ENCODE data around the gene SPNS3. TPM values are rescaled to one million over a fixed set of nuclear protein-coding genes. Genes with fewer than 3 reads are reported as not detected.

The SPNS3 gene
- total RNA-seq, 1 donor from 2014 or later = 0.47 TPM

DNA sequence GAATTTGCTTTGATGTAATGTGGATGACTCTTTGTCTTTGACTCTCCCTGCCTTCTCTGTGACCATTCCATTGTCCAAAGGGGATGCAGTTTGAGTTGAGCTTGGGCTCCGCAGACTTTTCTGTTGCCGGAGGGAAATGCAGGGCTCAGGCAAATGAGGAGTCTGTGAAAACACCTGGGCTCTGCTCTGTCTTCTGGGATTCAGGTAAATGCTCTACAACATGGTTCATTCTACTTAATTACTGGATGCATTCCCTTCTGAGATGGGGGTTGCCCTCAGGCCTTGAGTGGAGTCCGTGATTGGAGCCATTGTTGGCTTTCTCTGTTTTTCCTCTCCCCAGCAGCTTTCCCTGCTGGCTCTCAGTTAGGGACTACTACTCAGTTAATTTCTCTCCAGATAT lies 38.5 kb downstream of the SPNS3 start:
- DNase-seq = no peak

DNA sequence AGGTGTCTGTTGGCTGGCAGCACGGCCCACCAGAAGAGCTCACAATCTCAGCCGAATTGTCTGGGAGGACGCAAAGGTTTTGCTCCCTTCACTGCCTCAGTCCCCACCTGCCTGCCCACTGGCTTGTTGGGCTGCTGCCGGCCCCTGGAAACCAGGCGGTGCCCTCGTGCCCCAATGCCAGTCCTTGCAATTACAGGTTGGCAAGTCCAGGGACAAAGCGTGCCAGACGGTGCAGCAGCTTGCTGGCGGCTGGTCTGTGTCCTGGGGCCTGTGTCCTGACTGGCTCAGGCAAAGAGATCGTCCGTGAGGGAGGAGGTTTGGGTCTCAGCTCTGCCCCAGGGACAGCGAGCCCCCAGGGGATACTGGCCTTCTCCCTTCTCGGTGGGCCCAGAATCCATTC lies 40.4 kb downstream of the SPNS3 start:
- DNase-seq = no peak

DNA sequence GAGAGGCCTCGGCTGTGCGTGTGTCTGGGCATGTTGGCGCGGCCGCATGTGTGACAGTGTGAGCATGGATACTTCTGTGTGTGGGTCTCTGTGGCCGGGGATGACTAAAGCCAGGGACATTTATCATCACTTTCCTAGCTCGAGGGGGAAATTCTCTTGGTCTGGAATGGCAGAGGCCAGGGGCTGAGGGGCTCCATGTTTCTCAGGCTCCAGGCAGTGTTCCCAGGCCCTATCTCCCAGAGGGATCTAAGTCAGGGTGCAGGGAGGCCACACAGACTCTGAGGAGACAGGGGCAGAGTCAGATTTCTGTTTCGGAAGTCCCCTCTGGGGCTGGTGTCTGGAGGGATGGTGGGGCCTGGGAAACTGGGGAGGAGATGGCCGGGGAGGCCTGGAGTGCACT lies 41.3 kb downstream of the SPNS3 start:
- DNase-seq = no peak

DNA sequence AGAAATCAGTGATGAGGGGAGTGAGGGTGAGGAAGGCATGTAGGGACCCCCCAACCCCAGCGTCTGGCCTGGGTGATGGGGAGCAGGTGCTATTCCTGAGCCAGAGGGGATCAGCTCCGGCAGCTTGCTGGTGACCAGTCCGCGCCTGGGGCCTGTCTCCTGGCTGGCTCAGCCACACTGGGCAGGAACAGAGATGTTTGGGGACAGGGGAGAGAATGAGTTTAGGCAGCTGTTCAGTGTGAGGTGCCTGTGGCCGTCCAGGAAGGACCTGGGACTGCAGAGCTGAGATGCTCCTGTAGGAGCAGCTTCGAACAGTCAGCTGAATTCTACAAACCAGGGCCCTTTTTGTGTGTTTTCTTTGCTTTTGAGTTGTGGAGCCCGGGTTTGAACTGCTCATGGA lies 41.7 kb downstream of the SPNS3 start:
- DNase-seq = no peak

DNA sequence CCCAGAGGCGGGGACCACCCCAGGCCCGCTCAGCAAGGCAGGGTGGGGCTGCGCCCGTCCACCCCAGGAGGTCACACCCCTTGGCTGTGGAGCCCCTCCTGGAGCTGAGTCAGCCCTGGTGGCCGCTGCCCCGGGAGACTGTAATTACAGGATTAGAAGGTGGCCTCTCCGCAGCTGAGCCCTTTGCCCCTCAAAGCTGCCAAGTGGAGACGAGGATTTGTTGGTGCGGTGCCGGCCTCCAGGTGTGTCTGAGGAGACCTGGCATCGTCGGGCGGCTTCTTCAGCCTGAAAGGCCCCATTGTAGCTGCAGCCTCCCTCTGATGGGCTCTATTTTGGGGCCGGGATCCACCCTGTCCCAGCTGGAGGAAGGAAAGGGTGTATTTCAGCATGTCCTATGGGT lies 42.3 kb downstream of the SPNS3 start:
- DNase-seq = no peak

DNA sequence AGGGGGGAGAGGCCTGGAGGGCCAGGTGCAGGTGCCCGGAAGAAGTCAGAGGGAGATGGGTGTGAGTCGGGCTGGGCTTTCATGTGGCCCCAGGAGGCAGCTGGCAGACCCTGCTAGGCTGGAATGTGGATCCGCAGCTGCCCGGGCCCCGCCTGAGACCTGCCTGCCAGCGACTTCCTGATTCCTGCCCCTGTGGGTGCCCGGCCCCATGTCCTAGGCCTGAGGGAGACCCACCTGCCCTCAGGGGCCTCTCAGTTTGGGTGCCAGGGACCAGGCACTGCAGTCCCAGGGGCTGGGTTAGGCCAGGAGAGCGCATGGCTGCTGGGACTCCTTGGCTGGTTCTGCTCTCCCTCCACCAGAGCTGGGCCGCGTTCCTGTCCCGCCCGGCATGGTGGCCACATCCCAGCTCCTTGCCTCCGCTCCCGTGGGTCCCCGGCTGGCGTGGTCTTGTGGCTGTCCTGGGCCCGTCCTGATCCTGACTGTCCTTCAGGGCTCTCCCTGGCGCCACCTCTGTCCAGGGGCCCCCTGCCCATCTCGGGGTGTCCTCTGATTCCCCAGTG lies 42.9 kb downstream of the SPNS3 start:
- DNase-seq = no peak

DNA sequence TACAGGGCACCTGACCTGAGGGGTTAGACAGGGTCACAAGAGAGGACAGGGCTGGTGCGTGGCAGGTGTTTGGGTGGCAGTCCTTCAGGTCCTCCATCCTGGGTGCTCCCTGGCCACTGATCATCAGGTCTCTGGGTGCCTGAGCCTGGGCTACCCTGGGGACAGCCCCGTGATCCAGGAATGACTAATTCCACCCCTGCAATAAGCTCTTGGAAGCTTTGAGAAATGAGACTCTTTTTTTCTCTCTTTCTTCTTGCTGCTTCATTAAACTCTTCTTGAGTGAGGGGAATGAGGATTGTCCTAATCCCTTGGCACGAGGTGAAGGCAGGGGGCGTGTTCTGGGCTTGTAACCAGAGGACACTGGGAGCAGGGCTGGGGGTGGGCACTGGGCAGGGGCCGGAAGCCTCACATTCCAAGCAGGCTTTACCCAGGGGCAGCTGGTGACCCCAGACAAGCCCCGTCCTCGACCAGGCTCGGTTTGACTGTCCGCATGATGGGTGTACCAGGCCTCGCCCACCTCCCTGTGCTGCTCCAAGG lies 43.6 kb downstream of the SPNS3 start:
- no peak for DNase-seq

DNA sequence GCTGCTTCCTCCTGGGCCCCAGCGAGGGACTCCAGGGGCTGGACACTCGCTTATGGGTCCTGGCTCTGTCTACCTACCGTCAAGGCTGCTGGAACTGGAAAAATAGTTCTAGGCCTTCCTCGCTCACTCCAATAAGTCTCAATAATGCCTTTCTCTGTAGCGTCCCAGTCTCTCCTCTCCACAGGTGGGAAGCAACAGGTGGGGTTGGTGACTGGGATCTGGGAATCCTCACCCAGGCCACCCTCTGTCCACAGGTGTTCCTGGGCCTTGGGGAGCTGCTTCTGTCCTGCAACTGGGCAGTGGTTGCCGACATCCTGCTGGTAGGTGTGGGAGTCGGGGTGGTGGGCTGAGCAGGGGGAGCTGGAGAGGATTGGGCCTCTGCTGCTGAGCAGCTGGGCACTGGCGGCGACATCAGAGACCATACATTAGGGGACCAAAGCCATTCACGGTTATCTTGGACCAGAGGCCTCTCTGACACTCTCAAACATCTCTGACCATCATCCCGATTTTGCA lies 44.6 kb downstream of the SPNS3 start:
- no peak for DNase-seq

DNA sequence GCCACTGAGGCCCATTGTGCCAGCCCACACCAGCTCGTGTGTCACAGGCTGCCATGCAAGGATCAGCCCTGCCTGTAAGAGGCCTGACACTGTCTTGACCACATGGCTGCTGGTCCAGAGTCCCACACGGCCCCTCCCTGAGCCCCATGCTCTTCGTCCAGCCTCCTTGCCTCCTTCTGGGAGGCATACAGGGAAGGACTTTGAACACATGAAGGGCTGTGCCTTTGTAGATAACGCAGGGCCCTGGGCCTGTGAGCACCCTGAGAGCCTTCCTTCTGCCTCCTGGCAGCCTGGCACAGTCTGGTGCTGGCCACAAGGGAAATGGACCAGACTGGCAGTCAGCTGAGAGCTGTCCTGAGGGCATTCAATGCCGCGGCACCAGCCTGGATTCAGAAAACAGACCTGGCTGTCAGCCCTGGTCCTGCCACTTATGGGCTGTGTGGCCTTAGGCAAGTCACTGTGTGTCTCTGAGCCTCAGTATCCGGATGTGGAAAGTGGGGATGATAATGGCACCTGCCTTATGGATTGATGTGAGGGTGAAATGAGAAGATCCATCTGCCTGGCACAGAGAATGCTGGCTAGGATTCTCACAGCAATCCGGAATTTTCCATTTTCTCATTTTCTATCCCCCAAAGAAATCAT lies 45.7 kb downstream of the SPNS3 start:
- no peak for DNase-seq

DNA sequence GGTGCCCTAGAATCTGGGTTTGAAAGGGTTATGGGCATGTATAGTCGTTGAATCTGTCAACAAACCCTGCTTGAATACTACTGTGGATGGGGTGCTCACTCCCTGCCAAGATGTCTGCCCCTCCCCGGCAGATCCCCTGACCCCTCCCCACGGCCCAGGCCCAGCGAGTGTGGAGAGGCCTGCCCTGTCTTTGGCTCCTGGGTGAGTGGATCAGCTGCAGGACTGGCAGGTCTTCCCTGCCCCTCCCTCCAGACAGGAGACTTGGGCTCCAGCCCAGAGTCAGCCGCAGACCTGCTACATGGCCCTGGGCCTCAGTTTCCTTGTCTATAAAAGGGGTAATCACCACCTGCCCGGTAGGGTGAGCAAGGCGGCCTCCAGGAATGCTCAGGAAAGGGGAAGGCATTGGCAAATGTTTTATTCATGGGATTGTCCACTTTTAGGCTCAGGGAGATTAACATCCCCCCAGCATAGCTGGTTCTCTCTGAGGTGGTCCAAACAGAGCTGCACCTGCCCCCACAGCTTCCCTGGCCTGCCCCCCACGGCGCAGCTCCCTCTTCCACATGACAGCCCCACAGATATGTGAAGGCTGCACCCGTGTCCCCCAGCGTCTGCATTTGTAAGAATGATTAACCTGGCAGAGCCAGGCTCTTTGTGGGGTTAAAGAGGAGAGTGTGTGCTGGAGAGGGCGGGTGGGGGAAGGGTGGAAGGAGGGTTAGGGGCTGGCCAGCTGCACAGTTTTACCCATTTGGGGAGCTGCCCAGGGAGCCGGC lies 46.4 kb downstream of the SPNS3 start:
- DNase-seq = no peak

DNA sequence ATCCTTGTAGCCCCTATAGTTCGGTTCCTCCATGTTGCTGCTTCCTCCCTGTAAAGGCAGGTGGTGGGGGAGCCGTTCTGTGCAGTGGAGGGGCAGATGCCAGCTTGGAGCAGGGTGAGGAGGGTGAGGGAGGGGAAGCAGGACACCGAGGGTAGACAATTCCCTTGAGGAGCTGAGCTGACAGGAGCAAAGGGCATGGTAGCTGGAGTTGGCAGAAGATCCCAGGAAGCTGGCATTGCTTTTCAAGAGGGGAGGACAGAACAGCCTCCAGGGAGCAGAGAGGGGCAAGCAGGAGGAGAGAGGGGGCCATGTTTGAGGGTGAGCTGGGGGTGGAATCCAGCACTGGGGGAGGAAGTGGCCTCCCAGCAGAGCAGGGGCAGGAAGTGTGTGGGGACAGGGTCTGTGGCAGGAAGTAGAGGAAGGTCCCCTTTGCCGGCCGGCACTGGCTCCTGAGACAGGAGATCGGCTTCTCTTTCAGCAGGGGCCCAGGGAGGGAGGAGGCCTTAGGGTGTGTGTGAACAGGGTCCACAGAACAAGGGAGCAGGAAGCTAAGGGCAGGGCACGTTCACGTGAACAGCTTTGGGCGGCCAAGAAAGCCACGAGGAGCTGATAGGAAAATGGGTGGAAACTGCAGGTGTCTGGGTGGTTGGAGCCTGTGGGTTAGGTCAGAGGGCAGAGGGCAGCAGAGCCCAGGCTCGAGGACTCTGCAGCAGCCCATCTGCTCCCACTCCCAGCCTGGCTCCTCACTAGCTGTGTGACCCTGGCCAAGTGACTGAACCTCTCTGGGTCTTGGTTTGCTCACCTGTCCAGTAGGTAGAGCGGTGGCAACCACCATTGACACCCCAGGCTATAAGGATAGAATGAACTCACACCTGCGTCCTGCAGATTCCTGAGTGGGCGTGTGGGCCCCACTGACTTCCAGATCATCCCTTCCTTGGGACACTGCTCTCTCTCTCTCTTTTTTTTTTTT lies 47.5 kb downstream of the SPNS3 start:
- no peak for DNase-seq

DNA sequence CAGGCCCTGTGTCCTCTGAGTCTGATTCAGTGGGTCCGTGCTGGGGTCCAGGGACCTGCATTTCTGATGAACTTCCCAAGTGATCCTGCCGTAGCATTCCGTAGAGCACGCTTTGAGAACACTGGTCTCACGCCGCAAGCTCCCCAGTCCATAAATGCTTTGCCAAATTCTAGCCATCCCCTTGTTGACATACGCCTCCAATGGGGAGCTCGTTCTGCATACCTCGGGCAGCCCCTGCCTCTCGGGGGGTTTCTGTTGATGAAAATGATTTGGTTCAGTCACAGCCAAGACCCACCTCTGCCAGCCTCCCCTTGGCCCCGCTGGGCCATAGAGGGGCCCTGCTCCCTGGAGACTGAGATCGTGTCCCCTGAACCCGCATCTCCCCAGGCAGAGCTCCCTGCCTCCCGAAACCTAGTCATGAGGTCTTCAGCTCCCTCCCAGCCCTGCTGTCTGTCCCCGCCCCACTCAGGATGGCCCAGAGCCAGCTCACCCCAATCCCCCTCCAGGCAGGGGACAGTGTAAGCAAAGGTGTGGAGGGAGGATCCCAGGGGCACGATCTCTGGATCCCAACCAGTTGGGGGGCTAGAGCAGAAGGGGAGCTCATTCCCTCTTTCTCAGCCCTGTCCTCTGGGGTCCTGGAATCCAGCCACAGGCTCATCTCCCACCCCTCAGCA lies 48.7 kb downstream of the SPNS3 start:
- DNase-seq = no peak

DNA sequence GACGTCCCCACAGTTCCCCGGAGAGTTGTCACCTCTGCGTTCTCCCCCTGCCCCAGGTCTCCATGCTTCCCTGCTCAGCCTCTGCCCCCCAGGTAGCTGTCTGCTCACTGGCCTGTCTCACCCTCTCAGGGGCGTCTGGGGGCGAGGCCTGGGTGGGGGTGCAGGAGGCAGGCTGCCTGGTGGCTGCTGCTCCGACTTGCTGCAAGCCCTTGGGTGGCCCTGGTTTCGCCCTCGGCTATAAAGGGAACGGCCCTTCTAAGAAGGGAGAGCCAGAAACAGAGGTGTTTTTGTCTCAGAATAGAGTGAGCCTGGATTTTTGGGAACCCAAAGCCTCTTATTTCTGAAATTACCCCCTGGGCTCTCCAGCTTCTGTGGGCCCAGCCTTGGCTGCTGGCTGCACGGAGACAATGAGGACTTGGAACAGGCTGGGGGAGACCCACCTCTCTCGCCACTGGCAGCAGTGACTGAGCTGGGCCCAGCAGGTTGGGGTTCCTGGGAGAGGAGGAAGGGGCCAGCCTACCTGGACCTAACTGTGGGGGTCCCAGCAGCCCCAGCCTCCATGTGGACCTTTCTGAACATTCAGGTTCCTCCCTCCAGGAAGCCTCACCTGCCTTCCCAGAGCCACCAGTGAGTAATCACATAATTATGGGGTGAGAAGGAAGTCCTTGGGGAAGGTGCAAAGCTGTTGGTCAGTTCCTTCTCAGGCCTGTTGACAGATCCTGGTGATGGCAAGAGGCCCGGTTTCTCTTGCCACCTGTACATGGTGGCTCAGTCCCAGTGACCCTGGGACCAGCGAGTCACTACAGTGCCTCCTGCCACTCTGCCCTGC lies 49.5 kb downstream of the SPNS3 start:
- DNase-seq = no peak

DNA sequence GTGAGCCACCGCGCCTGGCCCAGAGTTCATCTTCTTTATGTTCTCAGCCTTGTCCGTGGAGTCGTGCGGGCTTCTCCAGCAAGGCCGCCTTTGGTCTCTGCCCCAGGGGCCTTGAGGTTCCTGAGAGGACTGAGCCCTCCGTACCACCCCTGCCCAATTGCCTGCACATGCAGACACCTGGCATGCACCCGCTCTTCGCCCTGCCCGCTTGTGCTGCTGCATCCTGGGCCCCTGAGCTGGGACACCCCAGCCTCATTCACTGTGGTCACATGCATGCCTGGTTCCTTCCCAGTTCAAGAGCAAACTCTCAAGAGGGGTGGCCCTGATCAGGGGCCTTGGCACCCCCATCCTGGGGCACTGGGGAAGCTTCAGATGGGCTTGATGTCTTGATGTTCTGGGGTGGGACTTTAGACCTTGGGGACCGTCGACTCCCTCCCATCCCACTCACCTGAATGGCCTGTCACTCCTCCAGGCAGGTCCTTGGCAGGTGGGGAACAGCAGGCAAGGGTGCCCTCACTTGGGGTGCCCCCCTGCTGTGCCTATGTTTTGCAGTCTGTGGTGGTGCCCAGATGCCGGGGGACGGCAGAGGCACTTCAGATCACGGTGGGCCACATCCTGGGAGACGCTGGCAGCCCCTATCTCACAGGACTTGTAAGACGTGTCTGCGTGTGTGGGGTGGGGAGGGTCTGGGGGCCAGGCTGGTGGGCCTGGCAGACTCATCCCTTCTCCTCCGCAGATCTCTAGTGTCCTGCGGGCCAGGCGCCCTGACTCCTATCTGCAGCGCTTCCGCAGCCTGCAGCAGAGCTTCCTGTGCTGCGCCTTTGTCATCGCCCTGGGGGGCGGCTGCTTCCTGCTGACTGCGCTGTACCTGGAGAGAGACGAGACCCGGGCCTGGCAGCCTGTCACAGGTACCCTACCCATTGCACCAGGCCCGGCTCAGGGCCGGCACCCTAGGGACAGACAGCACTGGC lies 52.2 kb downstream of the SPNS3 start:
- DNase-seq = no peak

DNA sequence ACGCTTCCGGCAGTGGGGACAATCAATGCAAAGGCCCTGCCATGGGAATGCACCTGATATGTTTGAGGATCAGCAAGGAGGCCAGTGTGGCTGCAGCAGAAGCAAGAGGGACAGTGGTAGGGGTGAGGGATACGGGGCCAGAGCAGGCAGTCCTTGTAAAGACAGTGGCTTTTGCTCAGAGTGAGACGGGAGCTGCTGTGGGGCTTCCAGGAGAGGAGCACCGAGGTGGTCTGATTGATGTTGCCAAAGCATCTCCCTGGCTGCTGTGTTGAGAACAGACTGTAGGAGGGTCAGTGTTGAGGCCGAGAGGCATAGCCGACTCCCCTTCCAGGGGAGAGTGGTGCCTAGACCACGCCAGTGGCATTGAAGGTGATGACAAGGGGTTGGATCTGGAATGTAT lies 53.6 kb downstream of the SPNS3 start:
- DNase-seq = no peak

DNA sequence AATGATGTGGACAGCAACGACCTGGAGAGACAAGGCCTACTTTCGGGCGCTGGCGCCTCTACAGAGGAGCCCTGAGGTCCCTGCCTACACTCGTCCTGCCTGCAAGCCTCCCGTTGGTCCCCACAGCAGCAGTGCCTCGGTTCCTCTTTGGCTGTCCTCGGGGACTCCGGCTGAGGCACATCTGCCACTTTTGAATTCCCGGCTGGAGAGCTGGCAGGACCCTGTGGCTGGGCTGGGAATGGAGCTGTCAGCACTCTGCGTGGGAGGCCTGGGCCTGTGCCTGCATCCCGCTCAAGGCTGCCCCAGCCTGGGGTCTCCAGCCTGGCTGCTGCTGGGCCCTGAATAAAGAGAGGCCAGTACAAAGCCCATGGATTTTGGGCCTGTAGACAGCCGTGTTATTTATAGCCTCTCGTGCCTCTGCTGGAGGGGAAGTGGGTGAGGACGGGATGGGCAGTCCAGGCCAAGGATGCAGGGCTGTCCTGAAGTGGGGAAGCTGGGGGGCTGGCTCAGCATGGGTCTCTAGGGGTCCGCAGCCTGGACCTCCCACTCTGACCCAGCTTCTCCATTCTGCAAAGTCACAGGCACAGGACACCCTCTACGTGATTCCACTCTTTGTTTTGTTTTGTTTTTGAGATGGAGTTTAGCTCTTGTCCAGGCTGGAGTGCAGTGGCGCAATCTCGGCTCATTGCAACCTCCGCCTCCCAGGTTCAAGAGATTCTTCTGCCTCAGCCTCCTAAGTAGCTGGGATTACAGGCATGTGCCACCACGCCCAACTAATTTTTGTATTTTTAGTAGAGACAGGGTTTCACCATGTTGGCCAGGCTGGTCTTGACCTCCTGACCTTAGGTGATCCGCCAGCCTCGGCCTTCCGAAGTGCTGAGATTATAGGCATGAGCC lies 54.3 kb downstream of the SPNS3 start:
- no peak for DNase-seq

DNA sequence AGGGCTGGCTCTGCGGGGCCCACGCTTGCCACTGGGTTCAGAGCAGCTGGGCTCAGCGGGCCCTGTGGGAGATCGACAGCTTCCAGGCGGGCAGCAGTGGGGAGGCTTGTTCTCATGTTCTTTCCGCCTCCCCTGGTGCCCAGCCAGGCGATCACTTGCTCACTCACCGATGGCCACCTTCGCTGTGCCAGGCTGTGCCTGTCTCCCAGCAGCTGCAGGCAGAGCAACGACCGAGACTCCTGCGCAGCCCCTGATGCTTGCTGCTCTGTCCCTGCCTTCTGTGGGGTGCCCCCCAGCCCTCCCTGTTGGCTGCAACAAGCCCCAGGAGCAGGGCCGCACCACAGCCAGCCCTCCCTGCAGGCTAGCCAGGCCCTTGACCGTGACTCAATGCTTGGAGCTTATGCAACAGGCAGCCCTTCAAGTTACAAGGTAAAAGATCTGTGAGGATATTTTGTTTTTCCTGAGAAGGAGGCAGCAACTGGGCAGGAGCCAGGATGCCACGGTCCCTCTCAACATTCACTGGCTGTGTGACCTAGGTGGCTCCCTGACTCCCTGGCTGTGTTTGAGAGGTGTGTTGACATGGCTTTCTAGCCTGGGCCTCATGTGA lies 55.4 kb downstream of the SPNS3 start:
- no peak for DNase-seq

DNA sequence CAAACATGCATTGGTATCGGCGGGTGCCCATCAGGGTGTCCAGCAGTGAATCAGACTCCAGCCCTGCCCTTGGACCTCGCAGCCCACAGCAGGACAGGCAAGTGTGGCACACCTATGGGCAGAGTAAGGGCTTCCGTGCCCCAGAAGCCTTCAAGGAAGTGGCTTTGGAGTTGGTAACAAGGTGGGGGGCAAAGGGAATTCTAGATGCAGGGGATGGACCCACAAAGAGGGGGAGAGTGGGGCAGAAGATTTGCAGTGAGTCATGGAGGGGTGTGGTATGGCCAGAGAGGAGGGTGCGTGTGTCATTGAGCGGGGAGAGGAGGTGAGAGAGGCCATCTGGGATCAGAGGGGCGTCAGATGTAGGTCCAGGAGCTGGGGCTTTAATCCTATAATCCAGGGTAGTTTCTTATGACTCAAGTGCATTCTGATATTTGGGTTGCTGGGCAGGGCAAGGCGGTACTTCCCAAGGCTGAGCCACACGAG lies 56.4 kb downstream of the SPNS3 start:
- DNase-seq = no peak
